DND-41 (cell line): ENCODE data around the gene ADGRF5.

Experiments used
- ATAC-seq: fragments of 200-7000 bp; cut with Tn5 transposase; 3 replicates; pipeline ENCODE4 v1.9.1; 2021; ENCODE audit warnings: low read depth; ENCODE audit not compliant: insufficient read depth
- DNase-seq: peaks from one replicate; pipeline ENCODE4 v3.0.0-alpha.2; 2020
- H2AFZ ChIP-seq: 2 replicates; pipeline ENCODE4 v1.6.0; 2012; ENCODE audit warnings: low read depth, low read length
- H3K27ac ChIP-seq: 2 replicates; pipeline ENCODE4 v1.5.1; 2012; ENCODE audit warnings: low read length, inconsistent platforms
- H3K27me3 ChIP-seq: fragments of 200-600 bp; sonication (generic); 2 replicates; pipeline ENCODE4 v1.6.0; 2012; ENCODE audit warnings: low read length, mild to moderate bottlenecking, inconsistent platforms; ENCODE audit not compliant: insufficient read depth, poor library complexity
- H3K36me3 ChIP-seq: 2 replicates; pipeline ENCODE4 v1.5.1; 2012; ENCODE audit warnings: low read length, inconsistent platforms; ENCODE audit not compliant: insufficient read depth
- H3K4me1 ChIP-seq: 2 replicates; pipeline ENCODE4 v1.5.1; 2012; ENCODE audit warnings: mild to moderate bottlenecking, low read length; ENCODE audit not compliant: insufficient read depth
- H3K4me2 ChIP-seq: 2 replicates; pipeline ENCODE4 v1.6.0; 2012; ENCODE audit warnings: mild to moderate bottlenecking, moderate library complexity, low read length, inconsistent platforms; ENCODE audit not compliant: insufficient read depth
- H3K4me3 ChIP-seq, 2 experiments: fragments of 200-600 bp in 1 of 2; shearing (Covaris generic) in 1 of 2; 2 replicates each; pipeline ENCODE4 v1.5.1; 2012 to 2016; ENCODE audit warnings: inconsistent platforms in 2 of 2, low read length in 2 of 2, mild to moderate bottlenecking in 2 of 2, low read depth in 1 of 2, moderate library complexity in 1 of 2
- H3K79me2 ChIP-seq: 2 replicates; pipeline ENCODE4 v1.6.0; 2012; ENCODE audit warnings: low read length, inconsistent platforms; ENCODE audit not compliant: insufficient read depth
- H3K9ac ChIP-seq: 2 replicates; pipeline ENCODE4 v1.6.0; 2012; ENCODE audit warnings: low read depth, mild to moderate bottlenecking, inconsistent platforms, low read length, moderate library complexity
- H3K9me3 ChIP-seq: 2 replicates; pipeline ENCODE4 v1.5.1; 2012; ENCODE audit warnings: low read length, moderate library complexity, mild to moderate bottlenecking, inconsistent platforms; ENCODE audit not compliant: insufficient read depth, severe bottlenecking
- H4K20me1 ChIP-seq: 2 replicates; pipeline ENCODE4 v1.6.0; 2012; ENCODE audit warnings: low read length; ENCODE audit not compliant: insufficient read depth
- CTCF ChIP-seq: IDR thresholded peaks from 2 replicates; pipeline ENCODE4 v1.5.1; 2012; ENCODE audit warnings: borderline replicate concordance, low read length, moderate library complexity, mild to moderate bottlenecking; ENCODE audit not compliant: poor library complexity, severe bottlenecking; ENCODE audit errors: extremely low read depth
- EZH2 ChIP-seq: IDR thresholded peaks from 3 replicates; pipeline ENCODE4 v1.6.1; 2012; ENCODE audit warnings: borderline replicate concordance, low read depth, mild to moderate bottlenecking, moderate library complexity, low read length, inconsistent platforms; ENCODE audit not compliant: severe bottlenecking

Gene ADGRF5

GRCh38 chr6:46895930-46896329, 25.8 kb downstream of the ADGRF5 start:
- Histone ChIP-seq H3K27me3 (no peaks in the 10 kb centered on the region), H2AFZ (no peak overlapping the region), H3K4me2 (no peak overlapping the region), H3K9ac (no peak overlapping the region), H3K9me3 (no peaks in the 10 kb centered on the region), H3K79me2 (no peaks in the 10 kb centered on the region), H4K20me1 (no peaks in the 10 kb centered on the region), H3K36me3 (no peaks in the 10 kb centered on the region), H3K4me3 (no peak overlapping the region), H3K4me1 (no peaks in the 10 kb centered on the region), H3K27ac (no peak overlapping the region)
- DNase-seq = no peak
- ATAC-seq = no peak
- TF ChIP-seq CTCF = no peak
- TF ChIP-seq EZH2 = no peak

GRCh38 chr6:46894433-46894832, 27.3 kb downstream of the ADGRF5 start:
- Histone ChIP-seq H3K27ac (no peak overlapping the region), H3K27me3 (no peaks in the 10 kb centered on the region), H3K4me1 (no peaks in the 10 kb centered on the region), H3K9me3 (no peaks in the 10 kb centered on the region), H3K4me3 (no peak overlapping the region), H3K9ac (no peak overlapping the region), H3K4me2 (no peak overlapping the region), H3K79me2 (no peaks in the 10 kb centered on the region), H2AFZ (no peak overlapping the region), H4K20me1 (no peaks in the 10 kb centered on the region), H3K36me3 (no peaks in the 10 kb centered on the region)
- ATAC-seq = no peak
- TF ChIP-seq EZH2 (no peak), CTCF (no peak)
- no peak for DNase-seq

- Histone ChIP-seq H2AFZ (no peak overlapping the region), H4K20me1 (no peaks in the 10 kb centered on the region), H3K4me2 (no peak overlapping the region), H3K9ac (no peak overlapping the region), H3K79me2 (no peaks in the 10 kb centered on the region), H3K4me3 (no peak overlapping the region), H3K27ac (no peak overlapping the region), H3K27me3 (no peaks in the 10 kb centered on the region), H3K9me3 (no peaks in the 10 kb centered on the region), H3K4me1 (no peaks in the 10 kb centered on the region), H3K36me3 (no peaks in the 10 kb centered on the region)
- no peak for DNase-seq
- ATAC-seq = no peak
- TF ChIP-seq EZH2 = no peak
These were observed 28.1 kb downstream of the ADGRF5 start for GRCh38 chr6:46893648-46894047.

- no peak overlapping the region for H3K27ac ChIP-seq
- H3K4me3 ChIP-seq = no peak overlapping the region
- no peak for ATAC-seq
- no peaks in the 10 kb centered on the region for H4K20me1 ChIP-seq
- no peaks in the 10 kb centered on the region for H3K79me2 ChIP-seq
- H3K36me3 ChIP-seq = no peaks in the 10 kb centered on the region
- H2AFZ ChIP-seq = no peak overlapping the region
- no peak overlapping the region for H3K4me2 ChIP-seq
- no peak for DNase-seq
- TF ChIP-seq CTCF = no peak
- TF ChIP-seq EZH2 = no peak
- no peaks in the 10 kb centered on the region for H3K27me3 ChIP-seq
- no peaks in the 10 kb centered on the region for H3K4me1 ChIP-seq
- no peak overlapping the region for H3K9ac ChIP-seq
- no peaks in the 10 kb centered on the region for H3K9me3 ChIP-seq
These were observed 30.4 kb downstream of the ADGRF5 start for GRCh38 chr6:46891252-46891795.
